COR-L47 (cell line): Measurements from ENCODE around the gene MAPK8IP1.

Experiments used
- DNase-seq: peaks from one replicate; lab custom pipeline; 2025; lab: John Stamatoyannopoulos, UW

The MAPK8IP1 gene

DNA sequence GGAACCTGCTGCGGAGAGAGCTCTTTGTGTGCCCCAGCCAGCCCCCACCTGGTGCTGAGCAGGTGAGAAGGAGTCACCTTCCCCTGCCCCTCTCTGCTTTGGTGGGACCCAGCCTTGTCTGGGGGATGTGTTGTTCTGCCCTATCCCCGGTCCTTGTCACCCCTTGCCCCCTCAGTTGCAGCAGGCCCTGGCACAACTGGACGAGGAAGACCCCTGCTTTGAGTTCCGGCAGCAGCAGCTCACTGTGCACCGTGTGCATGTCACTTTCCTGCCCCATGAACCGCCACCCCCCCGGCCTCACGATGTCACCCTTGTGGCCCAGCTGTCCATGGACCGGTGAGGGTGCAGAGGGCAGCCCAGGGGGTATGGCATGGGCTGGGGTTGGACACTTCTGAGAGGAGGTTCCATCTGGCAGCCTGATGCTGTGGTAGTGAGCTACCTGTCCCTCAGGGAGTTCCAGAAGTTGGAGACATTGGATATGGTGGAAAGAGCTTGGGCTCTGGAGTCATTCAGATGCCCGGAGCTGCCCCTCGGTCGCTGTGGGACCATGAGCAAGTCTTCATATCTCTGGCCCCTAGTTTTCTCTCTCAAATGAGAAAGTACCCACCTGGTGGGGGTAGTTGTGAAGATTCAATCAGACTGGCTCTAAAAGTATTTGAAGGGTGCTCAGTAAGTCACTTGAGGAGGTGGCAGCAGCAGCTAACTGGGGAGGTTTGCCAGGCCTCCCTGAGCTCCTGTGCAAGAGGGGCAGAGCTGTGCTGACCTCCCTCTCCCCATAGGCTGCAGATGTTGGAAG lies 41.3 kb downstream of the MAPK8IP1 start:
- no peak for DNase-seq

DNA sequence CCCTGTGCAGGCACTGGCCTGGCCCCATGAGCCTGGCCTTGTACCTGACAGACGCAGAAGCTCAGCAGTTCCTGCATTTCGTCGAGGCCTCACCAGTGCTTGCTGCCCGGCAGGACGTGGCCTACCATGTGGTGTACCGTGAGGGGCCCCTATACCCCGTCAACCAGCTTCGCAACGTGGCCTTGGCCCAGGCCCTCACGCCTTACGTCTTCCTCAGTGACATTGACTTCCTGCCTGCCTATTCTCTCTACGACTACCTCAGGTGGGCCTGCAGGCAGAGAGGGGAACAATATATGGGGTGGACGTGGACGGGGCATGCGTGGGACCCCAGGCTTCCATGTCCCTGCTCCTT lies 41.9 kb downstream of the MAPK8IP1 start:
- DNase-seq: no peak

DNA sequence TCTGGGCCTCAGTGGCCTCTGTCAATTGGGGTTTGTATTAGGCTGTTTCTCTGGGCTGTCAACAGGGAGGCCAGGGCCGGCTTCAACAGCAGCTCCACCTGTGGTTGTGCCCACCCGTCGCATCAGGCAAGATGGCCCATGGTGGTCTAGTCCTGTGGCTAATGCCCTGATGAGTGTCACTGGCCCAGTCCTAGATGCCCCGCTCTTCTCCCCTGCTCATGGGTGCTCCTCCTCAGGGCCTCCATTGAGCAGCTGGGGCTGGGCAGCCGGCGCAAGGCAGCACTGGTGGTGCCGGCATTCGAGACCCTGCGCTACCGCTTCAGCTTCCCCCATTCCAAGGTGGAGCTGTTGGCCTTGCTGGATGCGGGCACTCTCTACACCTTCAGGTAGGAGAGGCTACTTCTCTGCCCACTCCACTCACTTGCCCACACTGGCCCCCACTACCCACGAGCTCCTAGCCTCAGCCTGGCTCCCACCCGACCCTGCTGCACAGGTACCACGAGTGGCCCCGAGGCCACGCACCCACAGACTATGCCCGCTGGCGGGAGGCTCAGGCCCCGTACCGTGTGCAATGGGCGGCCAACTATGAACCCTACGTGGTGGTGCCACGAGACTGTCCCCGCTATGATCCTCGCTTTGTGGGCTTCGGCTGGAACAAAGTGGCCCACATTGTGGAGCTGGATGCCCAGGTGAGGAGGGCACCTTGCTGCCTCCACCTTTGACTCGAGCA lies 42.4 kb downstream of the MAPK8IP1 start:
- DNase-seq: no peak

DNA sequence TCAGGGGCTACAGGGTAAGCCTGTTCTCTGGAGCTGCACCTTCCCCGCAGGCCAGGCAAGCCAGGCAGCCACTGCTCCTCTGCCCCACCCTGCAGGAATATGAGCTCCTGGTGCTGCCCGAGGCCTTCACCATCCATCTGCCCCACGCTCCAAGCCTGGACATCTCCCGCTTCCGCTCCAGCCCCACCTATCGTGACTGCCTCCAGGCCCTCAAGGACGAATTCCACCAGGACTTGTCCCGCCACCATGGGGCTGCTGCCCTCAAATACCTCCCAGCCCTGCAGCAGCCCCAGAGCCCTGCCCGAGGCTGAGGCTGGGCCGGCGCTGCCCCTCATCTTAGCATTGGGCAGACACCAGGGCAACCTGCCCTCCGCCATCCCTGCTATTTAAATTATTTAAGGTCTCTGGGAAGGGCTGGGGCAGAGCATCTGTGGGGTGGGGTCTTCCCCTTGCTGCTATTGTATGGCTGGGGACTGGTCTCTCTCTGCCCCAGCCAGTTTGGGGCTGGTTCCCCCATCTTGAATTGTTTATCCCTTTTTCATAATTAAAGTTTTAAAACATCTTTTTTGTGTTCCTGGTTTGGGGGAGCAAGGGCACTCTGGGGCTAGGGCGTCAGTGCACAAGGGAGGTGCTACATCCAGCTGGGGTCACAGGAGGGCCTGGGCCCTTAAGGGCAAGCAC lies 43.2 kb downstream of the MAPK8IP1 start:
- DNase-seq: no peak

DNA sequence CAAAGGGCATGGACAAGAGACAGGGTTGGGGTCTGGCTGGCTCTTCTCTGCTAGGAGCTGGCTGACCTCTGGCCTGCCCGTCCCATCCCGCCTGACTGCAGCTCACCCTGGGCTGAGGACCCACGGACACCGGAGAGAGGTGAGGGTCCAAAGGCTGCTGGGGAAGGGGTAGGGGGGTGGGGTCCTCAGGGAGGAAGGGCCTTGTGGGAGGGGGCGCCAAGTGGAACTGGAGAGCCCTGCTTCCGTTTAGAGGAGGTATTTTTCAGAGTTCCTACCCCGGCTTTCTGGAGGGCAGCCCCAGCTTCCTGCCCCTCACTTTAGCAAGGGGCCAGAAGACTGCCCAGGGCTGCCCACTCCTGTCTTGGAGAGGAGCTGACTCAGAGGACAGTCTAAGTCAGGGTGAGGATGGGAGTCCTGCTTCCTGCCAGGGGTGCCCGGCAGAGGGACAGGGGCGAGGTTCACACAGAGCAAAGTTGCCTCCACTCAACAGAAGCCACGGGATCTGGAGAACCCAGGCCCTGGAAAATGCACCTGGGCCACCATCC lies 44.1 kb downstream of the MAPK8IP1 start:
- no peak for DNase-seq

DNA sequence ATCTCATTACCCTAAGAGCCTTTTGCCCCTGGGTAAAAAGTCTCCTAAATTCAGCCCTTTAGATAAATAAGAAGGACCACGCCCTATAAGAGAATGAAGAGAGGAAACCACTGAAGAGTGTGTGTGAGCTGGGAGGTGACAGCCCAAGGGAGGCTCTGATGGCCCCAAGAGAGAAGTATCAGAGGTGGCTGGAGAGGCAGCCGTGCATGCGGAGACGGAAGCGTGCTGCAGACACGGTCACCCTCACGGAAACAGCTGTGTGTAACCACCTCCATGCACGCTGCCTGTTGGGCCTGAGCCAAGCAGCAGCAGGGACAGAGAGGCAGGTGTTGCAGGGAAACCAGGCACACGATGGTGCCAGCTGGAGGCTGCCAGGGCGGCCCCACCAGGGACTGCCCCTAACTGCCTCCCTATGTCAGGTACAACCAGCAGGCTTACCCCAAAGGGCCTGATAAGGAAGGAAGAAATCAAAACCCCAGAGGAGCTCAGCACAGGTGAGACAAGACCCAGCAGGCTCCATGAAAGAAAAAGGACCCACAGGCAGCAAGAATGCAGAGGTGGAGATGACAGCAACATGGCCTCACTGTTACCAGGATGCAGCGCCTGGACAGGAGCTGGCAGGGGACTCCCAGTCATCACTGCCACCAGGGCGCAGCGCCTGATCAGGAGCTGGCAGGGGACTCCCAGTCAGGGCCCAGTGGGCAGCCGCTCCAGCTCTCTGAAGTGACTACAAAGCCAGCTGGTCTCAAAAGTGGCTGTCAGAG lies 44.8 kb downstream of the MAPK8IP1 start:
- DNase-seq: peak; percentile 85

DNA sequence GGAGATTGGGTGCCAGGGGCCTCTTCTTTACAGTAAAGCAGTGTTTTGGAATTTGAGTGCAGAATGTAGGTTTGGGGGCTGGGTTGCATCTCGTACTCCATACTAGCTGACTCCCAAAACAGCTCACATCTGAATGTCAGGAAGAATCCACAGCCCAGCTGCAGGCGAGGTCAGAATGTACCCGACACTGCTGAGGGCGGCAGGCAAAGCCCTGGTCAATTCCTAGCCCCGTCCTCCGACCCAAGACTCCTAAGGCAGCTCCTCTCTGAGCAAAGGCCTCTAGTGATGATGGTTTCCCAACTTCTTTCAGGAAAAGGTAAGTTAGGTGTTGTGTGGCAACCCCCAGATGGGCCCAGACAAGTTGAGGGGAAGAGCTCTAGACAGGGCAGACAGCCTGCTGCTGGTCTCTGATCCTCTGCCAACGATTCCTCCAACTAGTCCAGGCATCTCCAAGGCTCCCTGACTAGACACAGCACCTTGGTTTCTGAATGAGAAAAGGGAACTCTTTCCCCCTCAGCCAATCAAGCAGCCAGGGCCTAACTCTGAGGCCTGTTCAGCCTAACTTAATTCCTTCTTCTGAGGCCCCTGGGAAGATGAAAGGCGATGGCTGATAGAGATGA lies 45.6 kb downstream of the MAPK8IP1 start:
- DNase-seq: no peak

DNA sequence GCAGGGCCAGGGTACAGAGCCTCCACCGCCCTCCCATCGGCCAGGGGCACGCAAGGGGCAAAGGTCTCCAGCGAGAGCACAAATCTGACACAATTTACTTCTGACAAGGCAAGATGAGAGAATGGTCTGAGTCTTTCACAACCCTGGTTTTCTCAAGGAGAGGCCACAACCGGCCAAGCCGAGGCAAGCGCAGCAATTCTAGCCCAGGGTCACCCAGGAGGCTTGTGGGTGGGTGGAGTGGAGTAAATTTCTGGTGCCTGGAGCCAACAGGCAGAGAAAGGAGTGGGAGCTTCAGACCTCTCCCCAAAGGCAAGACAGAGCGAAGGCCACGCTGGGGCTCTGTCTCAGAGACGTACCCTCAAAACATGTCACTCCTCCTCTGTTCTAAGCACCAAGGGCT lies 46.3 kb downstream of the MAPK8IP1 start:
- no peak for DNase-seq

DNA sequence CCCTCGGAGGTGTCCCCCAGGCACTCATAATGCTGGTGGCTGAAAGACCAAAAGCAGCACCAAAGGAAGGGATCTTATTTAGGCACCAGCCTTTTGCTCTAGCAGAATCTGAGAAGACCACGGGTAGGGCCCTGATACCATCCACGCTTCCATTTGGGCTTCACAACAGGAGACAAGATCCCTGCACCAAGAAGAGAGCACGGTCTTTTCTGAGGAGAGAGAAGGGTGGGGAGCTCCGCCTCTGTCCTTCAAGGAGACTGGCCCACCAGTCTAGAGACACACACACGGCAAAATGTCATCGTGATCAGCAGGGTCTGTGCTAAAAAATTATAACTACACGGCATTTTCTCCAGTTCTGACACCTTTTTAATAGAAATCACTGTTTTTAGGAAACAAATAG lies 46.8 kb downstream of the MAPK8IP1 start:
- no peak for DNase-seq

DNA sequence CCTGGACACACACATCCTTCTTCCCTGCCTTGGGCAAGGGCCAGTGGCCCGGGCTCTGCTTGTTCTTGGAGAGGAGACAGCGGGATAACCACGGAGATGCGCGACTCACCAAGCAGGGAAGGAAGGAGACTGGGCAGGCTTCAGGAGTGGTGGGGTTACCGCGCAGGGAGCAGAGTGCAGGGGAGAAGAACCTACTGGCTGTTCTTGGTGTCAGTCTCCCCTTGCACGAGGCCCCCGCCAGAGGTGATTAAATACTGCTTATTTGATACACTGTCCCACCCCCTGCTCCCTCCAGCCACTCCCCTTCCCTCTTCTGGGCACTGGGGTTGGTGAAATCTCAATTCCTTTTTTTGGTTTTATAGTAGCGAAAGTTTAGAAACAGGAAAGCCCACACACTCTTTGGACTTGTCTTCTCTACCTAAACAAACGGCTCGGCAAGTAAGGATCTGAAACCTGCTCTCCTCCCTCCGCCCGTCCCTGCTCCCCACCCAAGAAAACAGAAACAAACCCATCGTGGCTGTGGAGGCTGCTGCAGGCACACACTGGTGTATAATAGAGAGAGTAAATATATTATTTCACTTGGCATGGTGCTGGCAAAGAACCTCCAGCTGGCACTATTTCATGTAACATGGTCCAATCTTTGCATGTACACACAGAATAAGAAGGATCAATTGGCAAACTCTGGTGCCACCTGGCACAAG lies 47.8 kb downstream of the MAPK8IP1 start:
- DNase-seq: no peak

DNA sequence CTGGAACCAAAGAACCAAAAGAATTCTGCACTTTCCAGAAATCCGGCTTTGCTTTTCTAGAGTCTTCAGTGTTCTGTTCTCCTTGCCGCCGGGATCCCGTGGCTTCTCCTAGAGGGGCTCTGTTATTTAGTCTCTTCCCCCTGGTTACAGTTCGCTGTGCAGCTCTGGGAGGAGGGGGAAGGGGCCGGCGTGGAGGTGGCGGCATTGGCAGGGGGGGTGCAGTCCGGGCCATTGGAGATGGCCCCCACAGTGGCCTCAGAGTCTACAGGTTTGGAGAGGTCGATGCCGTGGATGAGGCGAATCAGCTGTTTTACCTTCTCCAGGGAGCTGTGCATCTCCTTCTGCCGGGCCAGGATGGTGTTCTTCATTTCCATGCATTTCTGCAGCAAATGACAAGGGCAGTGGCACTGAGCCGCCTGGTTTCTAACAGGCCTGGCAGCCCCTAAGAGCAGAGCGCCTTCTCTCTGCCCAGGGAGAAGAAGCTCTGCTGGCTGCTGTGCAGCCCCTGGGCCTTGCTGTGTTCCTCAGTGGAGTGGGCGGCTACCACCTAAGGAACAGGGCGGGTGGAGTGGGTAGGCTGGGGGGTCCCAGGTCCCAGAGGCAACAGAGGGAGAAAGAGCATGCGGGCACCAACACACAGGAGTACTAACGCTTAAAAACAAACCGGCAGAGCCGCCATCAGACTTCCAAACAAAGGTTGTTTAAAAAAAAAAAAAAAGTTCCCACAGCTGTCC lies 48.6 kb downstream of the MAPK8IP1 start:
- no peak for DNase-seq

DNA sequence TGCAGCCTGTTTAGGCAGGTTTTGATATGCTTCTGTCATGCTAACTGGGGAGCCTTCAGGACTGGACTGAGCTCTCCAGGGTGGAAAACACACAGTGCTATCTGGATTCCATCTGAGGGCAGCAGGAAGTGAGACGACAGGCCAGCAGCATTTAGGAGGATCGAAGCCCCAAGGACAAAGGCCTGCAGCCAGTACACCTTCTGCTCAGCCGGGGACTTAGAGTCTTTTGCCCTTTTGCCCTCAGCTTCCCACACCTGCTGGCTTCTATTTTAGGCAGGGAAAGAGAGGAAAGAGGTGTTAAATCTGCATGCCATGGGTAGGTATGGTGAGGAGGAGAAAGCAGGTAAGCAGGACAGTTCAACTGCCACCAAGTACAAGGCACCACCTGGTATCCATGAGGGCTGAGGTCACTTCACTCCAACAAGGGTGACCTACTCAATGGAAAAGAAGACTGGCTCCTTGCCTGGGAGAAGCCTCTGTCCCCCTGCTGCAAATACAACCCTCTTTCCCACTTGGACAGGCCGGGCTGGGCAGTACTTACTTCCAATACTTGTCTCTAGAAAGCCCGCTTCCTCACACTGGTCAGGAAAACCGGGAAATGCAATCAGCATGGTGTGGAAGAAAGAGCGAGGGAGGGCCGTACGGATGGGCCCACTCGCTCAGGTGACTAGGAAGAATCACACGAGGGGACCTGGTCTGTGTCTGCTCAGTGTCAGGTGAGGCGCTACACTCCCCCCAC lies 49.3 kb downstream of the MAPK8IP1 start:
- DNase-seq: no peak

DNA sequence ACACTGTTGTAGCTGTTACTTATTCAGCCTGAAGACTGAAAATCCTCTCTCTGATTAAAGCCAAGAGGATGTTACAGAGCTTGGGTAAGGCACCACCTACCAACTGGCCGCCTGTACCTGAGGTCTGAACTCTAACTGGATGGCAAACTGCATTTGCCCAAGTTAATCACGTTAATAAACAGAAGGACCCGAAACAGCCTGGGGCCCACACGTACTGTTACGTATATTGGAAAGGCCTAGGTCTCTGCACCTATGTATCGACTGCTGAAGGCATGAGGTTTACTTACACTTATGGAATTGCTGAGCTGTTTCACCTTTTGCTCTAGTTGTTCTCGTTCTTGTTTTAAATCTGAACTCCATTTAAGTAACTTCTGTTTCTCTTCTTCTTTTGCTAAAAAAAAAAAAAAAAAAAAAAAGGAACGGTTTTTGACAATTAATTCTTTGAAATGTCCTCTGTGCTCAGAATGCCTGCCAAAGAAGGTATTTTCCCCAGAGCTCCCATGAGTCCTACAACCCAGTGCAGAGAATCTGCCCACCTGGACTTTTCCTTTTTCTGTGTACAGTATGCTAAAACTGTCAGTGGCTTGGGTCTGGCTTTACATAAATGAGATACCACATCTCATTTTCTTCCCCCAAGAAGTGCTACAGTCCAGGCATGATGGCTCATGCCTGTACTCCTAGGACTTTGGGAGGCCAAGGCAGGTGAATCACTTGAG lies 50.1 kb downstream of the MAPK8IP1 start:
- no peak for DNase-seq

DNA sequence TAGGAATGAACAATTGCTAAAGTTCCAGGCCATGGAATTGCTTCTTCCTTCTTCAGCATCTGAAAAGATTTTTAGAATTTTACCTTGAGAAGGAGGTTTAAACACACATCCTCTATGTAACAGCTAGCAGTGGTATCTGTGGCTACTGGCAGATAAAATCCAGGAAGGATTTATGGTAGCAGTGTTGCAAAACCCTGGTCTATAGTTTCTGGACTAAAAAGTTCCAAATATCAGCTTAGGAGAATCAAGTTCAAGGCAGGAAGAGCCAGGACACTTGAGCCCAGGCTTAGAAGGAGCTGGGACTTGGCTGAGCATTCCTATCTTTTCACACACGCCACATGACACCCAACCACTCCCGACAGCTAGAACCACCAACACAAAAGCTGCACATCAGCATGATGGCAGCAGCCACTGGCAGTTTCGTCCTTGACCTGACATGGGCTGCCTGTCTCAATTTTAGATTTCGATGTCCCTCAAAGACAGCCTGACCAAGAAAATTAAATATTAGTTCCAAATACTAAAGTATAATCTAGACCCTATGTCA lies 51.1 kb downstream of the MAPK8IP1 start:
- no peak for DNase-seq

DNA sequence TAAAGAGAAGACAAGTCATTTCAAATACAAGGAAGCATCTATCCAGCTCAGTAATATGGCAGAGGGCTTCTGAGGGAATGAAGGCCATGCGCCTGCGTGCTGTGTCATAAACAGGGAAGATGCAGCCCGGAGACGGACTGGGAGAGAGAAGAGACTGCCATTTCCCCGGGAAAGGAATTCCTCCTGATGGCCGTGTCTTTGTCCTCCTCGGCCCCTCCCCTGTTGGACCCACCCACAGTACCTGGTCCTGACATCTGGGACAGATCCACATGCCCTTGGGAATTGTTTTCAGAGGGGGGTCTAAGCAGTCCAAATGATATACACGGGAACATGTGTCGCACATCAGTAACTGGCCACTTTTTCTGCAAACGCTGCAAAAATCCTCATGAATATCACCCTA lies 52.5 kb downstream of the MAPK8IP1 start:
- DNase-seq: no peak

DNA sequence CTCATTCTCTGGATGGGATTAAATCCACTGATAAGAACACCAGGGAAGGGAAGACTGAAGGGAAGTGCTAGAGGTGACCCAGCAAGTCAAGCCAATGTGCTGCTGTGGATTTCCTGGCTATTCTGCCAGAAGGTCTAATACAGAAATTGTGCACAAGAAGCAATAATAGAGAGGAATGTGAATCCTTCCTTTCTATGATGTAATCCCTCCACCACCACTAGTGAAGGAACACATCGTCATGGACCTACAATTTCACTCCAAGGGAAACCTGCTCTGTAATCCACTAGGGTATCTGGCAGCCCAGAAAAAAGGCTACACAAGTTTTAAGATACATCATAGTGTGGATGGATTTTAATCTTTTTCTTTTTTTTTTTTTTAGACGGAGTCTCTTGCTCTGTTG lies 54.4 kb downstream of the MAPK8IP1 start:
- no peak for DNase-seq

DNA sequence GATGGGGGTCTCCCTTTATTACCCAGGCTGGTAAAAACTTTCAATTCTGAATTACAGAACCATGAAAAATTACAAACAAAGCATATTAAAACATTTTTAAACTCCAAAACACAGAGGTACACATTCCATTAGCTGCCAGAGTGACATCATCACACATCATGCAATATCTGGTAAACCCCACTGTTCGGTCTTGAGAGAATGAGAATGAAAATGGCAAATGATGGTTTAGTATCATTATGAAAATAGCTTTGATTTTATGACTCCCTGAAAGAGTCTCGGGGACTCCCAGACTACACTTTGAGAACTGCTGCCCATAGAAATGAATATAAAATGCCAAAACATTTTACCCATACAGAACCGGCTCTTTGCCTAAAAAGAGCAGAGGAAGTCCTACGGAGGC lies 55.8 kb downstream of the MAPK8IP1 start:
- no peak for DNase-seq

DNA sequence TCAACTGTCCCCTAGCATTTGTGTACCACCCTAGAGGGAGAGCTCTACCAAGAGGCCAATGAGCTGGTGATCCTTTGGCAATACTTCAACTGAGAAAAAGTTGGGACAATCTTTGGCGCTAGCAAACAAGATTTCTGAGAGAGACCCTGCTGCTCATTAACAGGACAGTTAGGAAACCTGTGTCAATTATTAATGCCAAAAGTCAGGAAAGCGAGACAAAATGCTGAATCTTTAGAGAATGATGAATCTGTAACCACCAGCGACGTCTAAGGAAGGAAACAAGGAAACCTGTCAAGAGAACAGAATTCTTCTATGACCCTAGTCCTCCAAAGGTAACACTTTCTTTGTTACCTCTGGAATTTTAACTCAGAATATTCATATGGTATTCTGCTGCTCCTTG lies 56.9 kb downstream of the MAPK8IP1 start:
- no peak for DNase-seq
